Middle frontal gyrus (tissue), 1 donor: ENCODE results near the gene DDX10.

Experiments used
- DNase-seq: peaks from one replicate; pipeline ENCODE4 v3.0.0-alpha.2; 2015; ENCODE audit warnings: low spot score; ENCODE audit errors: extremely low spot score

The DDX10 gene

DNA sequence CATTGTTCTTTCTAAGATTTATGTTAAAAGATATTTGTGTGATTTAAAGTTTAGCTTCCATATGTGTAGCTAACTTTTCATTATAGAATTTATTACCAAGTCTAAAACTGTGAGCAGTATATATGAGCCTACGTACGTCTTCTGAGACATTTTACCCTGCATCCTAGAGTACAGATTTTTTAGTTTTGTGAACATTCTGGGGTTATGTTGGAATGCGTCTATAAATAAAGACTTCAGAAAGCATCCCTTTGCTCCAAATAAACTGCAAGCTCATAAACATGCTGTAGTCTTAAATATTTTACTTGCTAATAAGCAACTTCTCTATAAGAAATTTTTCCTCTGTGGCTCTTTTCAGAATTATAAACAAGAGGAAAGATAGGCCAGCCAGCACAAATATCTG lies 236.5 kb downstream of the DDX10 start:
- DNase-seq: no peak

GRCh38 chr11:108902027-108902469 lies 237.2 kb downstream of the DDX10 start:
- DNase-seq: no peak

GRCh38 chr11:108904480-108904879 lies 239.6 kb downstream of the DDX10 start:
- no peak for DNase-seq

GRCh38 chr11:108906329-108906728 lies 241.5 kb downstream of the DDX10 start:
- no peak for DNase-seq

- no peak for DNase-seq
Measured at GRCh38 chr11:108906826-108907225, 242.0 kb downstream of the DDX10 start.

- DNase-seq: no peak
Measured at GRCh38 chr11:108909041-108909440, 244.2 kb downstream of the DDX10 start.

DNA sequence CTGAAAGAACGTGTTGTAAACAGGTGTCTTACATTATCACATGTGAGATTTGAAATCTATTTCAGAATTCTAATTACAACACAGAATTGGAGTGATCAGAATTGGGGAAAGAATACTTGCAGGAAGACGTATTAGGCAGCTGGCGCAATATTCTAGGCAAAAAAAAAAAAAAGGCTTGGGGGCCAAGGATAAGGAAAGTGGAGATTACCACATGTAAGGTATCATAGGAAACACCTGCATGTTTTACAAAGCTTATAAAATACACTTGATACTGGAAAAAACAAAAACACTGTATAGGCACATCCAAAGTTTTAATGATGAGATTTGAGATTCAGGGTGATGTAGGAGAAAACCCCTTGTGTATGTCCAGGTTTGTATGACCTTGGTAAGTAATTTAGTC lies 245.1 kb downstream of the DDX10 start:
- DNase-seq: no peak

DNA sequence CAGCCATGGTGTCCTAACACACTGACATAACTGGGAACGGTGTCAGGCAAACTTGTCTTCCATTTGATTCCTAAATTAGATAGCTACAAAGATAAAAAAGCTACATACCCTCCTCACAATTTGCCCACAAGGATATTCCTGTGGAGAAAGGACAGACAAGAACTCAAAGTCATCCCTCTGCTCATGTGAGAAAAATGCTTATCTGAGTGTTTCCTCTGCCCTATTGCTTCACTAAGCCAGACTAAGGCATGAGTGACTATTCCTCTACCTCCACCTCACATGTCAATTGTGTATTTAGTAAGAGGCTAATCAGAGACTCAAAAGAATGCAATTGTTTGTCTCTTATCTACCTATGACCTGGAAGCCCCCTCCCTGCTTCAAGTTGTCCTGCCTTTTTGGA lies 247.7 kb downstream of the DDX10 start:
- no peak for DNase-seq

DNA sequence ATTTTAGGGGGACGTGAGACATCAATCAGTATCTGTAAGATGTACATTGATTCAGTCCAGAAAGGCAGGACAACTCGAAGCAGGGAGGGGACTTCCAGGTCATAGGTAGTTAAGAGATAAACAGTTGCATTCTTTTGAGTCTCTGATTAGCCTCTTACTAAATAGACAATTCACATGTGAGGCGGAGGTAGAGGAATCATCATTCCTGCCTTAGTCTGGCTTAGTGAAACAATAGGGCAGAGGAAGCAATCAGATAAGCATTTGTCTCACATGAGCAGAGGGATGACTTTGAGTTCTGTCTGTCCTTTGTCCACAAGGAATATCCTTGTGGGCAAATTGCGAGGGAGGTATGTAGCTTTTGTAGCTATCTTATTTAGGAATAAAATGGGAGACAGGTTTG lies 248.3 kb downstream of the DDX10 start:
- DNase-seq: no peak

- no peak for DNase-seq
Measured at GRCh38 chr11:108914211-108914610, 249.3 kb downstream of the DDX10 start.

GRCh38 chr11:108914981-108915380 lies 250.1 kb downstream of the DDX10 start:
- DNase-seq: no peak

DNA sequence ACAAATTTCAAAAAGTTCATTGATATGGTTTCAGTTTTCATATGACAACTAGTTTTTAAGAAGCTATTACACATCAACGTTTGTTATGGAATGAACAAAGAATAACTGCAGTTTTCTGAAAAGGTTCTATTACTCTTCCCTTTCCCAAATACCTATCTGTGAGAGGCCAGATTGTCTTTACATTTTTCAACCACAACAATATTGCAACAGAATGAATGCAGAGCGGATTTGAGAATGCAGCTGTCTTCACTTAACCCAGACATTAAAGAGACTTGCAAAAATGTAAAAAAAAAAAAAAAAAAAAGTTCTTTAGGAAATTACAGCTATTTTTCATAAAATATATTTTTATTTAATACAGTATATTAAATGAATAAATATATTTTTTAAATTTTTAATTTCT lies 250.8 kb downstream of the DDX10 start:
- DNase-seq: no peak

DNA sequence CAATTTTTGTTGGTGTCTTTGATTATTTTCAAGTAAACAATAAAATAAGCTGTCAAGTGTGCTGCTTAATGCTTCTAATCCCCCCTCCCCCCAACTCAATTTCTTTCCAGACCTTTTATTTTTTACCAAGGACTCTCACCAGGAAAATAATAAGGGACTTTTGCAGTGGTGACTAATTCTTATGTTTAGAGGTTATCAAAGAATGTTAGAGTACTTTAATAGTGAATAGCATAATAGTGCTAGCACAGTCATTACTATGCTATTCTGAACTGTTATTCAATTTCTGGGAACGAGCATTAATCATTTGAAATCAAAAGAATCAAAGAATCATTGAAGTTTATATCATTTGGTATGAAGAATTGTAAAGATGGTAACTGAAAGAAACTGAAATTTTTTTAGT lies 251.4 kb downstream of the DDX10 start:
- no peak for DNase-seq

DNA sequence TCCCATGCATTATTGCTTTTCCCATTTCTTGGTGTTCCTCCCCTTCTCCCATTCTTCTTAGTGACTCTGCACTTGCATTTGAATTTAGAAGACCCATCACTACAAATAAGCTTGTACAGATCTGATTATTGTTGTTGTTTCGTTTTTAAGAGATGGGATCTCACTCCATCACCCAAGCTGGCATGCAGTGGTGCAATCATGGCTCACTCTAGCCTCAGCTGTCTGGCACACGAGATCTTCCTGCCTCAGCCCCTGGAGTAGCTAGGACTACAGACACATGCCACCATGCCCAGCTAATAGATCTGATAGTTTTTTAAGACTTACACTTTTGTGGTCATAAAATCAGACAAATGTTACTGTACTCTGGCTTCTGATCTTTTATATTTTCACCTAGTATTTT lies 252.1 kb downstream of the DDX10 start:
- no peak for DNase-seq

DNA sequence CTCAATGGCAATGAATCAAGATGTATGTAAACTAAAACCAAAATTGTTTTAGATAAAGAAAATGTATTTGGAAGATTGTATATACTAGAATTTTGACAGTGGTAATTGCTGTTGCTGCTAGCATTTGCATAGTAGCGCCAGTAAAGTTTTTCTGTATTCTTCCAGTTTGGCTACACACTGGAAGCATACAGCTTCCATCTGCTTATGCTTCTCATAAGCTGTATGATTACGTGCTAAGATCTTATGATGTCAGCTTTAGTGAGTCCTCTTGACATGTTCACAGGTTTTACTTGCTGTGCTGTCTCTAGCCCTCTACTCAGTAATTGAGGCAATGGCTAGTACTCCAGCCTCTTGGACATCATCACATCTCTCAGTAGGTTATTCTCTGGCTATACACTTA lies 256.3 kb downstream of the DDX10 start:
- DNase-seq: no peak

GRCh38 chr11:108922241-108922640 lies 257.4 kb downstream of the DDX10 start:
- DNase-seq: no peak

GRCh38 chr11:108923413-108923812 lies 258.5 kb downstream of the DDX10 start:
- DNase-seq: no peak

DNA sequence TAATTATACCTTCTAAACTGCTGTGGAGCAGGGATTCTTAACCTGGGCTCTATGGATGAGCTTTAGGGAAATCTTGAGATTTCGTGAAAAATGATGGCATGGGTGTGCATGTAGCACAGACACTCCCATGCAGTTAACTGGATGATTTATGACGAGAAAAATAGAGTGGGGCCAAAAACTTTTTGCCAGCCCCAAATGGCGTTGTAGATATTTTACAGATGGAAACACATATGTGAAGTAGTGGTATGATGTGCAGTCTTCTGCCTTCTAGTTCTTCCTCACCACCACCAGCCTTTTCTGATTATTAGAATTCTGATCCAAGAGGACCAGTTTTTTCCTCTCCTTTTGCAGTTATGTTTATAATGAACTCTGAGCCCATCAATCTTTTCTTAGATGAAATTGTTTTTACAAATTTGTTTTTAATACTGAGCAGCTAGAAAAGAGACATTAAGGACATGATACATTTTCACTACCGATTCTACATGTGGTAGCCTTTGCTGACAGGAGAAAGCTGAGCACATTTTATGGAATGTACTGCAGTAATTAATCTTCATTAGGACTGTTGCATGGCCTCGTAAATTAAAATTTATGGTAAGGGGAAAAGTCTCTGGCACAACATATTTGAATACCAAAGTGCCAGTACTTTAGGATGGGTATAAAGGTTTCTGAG lies 261.4 kb downstream of the DDX10 start:
- no peak for DNase-seq

- no peak for DNase-seq
Measured at GRCh38 chr11:108926841-108927577, 262.1 kb downstream of the DDX10 start.

- DNase-seq: no peak
Measured at GRCh38 chr11:108927791-108928545, 263.1 kb downstream of the DDX10 start.

DNA sequence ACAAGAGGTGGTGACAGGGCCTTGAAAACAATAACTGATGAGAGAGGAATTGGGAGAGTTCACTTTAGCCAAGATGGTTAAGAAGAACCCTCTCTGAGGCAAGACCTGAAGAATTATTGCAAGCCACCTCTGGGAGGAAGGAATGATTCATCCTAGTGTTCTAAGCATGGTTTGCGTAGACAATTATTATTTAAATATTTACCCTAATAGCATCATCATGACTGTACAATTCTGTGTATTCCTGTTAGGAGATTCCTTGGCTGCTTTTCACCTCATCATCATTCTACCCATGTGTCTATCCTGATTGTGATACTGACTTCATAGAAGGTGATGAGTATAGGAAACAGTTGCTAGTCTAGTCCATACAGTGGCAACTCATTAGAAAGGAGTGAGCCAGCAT lies 264.4 kb downstream of the DDX10 start:
- no peak for DNase-seq

GRCh38 chr11:108931168-108931567 lies 266.3 kb downstream of the DDX10 start:
- no peak for DNase-seq
